GM12873 (cell line): ENCODE results near the gene OCRL.

ENCODE experiments used
- TF ChIP-seq, protein P1 (sequence below): IDR thresholded peaks from 2 replicates; pipeline ENCODE4 v1.5.1; 2012; ENCODE audit warnings: low read depth, mild to moderate bottlenecking, moderate library complexity, low read length, control low read depth; ENCODE audit not compliant: insufficient read depth; ENCODE audit errors: missing control alignments

OCRL gene

DNA sequence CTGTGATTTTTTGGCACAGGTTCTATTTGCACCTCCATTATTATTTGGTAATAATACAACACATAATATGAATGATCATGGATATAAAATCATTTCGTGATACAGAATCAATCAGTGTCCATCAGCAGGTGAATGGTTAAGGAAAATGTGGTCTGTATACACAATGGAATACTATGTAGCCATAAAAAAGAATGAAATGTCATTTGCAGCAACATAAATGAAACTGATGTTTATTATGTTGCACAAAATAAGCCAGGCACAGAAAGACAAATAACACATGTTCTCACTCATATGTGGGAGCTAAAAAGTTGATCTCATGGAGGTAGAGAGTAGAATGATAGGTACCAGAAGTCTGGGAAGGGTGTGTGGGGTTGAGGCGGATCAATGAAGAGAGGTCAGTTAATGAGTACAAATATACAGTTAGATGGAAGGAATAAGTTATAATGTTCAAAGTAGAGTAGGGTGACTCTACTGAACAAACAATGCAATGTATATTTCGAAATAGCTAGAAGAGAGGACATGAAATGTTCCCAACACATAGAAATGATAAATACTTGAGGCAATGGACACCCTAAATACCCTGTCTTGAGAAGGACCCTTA lies 15.7 kb upstream of the OCRL start:
- TF ChIP-seq, protein P1, sequence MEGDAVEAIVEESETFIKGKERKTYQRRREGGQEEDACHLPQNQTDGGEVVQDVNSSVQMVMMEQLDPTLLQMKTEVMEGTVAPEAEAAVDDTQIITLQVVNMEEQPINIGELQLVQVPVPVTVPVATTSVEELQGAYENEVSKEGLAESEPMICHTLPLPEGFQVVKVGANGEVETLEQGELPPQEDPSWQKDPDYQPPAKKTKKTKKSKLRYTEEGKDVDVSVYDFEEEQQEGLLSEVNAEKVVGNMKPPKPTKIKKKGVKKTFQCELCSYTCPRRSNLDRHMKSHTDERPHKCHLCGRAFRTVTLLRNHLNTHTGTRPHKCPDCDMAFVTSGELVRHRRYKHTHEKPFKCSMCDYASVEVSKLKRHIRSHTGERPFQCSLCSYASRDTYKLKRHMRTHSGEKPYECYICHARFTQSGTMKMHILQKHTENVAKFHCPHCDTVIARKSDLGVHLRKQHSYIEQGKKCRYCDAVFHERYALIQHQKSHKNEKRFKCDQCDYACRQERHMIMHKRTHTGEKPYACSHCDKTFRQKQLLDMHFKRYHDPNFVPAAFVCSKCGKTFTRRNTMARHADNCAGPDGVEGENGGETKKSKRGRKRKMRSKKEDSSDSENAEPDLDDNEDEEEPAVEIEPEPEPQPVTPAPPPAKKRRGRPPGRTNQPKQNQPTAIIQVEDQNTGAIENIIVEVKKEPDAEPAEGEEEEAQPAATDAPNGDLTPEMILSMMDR: no peak

DNA sequence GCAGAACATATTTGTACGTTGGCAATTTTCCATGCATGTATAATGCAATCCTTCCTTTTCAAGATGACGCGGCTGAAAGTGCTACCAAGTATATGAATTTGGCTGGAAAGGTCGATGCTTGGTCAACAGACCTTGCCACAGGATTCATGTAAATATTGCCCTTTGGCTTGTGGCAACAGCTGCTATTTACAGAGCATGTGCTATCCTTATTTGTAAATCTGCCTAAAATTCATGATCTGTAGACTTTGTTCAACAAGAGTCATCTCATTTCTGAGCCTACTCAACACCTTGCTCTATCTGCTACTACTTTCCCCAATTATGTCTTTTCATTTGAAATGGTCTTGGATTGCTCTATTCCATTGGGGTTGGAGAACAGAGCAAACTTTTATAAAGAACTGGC lies 14.9 kb upstream of the OCRL start:
- TF ChIP-seq, protein P1: no peak

DNA sequence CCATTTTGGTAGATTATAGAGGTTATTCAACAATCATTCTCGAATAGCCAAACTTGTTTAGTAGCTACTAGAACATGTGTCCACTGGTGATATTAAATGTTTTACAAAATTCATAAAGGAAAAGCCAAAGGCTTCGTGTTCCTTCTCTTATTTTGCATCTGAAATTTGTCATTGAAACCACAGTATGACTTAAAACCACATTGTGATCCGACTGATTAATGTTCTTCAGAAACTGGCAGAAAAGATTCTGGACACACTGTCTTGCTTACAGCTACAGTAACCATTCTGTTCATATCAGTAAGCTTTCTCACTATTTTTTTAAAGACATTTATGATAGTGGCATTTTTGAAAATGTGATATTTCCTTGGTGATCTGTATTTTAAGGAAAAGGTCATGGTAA lies 14.2 kb upstream of the OCRL start:
- TF ChIP-seq, protein P1: no peak

DNA sequence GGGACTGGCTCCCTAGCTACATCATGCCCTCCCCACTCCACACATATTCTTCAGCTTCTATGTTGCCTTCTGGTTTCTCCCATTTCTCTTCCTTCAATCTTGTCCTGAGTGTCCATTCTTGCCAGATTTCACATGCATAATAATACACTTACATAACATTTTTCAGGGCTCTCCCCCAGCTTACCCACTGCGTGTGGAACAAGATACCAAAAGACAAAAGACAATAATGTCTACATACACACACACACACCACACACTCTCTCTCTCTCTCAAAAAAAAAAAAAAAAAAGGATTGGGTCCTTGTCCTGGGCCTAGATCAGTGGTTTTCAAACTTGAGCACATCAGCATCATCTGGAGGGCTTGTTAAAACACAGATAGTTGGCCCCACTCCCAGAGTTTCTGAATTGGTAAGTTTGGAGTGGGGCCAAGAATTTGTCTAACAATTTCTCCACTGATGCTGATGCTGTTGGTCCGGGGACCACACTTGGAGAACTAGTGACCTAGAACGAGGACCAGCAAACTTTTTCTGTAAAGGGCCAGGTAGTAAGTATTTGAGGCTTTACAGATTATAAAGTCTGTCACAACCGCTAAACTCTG lies 10.3 kb upstream of the OCRL start:
- TF ChIP-seq, protein P1: no peak

DNA sequence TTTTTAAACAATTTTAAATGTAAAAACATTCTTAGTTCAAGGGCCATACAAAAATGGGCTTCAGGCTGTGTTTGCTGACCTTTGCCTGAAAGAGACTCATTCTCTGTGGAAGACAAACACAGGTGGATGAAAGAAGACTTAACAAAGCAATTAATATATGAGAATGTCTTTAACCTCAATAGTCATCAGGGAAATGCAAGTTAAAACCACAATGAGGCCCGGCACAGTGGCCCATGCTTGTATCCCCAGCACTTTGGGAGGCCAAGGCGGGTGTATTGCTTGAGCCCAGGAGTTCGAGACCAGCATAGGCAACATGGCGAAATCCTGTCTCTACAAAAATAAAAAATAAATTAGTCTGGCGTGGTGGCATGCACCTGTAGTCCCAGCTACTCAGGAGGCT lies 9.6 kb upstream of the OCRL start:
- TF ChIP-seq, protein P1: no peak

DNA sequence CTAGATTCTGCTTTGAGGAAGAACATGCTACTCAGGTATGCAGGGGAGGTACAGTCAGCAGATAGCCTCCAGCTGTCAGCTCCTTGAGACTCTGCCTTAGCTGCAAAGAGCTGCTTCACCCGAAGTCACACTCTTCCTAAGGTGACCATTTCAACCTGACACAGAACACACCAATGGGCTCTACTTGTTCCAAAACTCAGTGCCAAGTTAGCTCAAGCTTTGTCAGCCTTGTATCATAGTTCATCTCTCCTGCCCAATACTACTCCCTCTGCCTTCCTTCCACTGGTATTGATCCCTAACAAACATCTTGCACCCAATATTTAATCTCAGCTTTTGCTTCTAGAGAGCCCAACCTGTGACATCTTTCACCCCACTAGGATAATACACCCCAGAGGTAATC lies 8.9 kb upstream of the OCRL start:
- TF ChIP-seq, protein P1: no peak

DNA sequence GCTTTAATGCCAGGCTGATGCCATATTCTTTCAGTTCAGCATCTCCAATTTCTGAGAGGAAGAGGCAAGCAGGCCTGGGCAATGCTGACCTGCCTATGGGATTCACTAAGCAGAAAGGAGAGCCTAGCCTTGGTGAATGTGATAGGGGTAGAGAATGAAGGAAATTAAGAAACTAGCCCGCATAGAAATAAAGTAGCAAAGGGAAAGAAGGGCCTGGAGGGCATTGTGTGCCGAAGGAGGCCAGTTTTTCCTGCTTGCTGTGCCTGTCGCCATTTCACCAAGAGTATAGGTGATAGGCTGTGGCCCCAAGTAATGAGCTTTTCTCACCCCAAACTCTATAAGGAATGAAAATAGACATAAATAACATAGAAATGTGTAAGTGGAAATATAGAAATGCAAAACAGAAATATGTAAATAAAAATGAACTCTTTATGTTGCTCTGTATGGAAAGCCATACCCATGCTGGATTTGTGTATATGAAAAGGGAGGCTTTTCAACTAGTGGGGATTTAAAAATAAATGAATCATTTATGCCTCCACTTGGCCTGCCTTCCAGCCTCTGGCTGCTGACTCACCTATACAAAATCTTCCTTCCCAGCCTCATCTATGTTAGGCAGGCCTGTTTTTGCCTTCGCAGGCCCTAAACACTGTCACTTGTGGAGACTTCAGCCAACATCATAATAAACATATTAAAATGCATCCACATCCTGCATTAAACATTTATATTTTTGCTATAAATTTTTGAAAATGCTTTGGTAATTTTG lies 5.1 kb upstream of the OCRL start:
- TF ChIP-seq, protein P1: no peak
